RCC 7860 (cell line): ENCODE measurements around the gene TRIM44.

Experiments used
- DNase-seq: peaks from one replicate; pipeline ENCODE4 v3.0.0-alpha.2; 2015; ENCODE audit warnings: low spot score
- FAIRE-seq: peaks from 2 replicates; lab custom pipeline; 2012; peaks lifted over from hg19 to GRCh38; lab: Jason Lieb, UNC

Gene TRIM44

DNA sequence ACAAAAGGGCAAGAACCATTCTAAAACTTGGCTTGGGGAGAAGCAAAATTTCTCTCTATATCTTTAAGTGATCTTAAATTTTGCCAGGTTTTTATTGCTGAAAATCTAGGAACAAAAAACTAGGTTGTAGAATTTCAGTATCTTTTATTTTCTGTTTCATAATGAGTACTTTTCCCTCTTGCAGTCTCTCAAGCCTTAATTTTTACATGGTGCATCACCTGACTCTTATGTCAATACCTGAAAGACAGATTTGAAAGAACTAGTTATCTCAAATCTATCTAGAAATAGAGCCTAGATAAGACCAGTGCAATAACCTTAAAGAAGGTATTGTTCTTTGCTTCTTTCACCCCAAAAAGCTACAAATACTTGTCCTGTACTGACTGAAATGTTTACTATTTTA is 122.1 kb downstream of the TRIM44 start:
- DNase-seq, result no peak
- no peak for FAIRE-seq

DNA sequence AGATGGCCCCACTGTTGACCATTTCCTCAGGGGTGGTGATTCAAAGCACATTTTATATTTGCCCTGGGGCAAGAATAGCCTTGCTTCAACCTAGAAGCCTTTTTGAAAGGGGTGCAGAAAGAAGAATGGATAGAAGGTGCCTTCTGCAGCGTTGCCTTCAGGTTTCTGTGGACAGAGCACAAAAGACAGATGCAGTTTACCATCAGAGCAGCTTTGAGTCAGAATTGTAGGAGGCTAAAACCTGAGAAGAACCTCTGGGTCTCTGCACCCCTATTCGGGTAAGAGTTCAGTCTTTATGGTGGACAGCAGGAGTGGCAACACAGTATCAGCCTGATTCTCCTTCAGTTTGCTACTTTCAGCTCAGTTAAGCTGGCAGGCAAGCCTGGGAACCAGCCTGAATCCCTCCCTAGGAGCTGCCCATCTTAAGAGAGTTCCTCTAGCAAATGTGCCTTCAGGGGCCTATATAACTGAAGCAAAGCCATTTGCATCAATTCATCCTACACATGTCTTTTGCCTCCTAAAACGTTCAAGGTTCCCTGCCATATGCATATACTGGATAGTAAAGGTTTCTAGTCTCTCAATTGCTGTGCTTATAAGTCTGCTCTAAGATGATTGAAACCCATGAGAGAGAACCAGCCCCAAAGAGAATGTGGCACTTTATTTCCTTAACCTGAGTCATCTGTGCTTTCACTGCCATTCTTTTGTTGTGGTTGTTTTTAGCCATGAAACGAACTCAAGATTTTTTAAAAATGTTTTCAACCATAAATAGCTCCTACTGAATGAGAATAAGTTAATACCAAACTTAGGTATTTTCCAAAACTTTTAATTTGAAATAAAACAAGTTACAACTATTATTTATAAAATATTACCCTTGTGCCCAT is 123.0 kb downstream of the TRIM44 start:
- DNase-seq, result no peak

DNA sequence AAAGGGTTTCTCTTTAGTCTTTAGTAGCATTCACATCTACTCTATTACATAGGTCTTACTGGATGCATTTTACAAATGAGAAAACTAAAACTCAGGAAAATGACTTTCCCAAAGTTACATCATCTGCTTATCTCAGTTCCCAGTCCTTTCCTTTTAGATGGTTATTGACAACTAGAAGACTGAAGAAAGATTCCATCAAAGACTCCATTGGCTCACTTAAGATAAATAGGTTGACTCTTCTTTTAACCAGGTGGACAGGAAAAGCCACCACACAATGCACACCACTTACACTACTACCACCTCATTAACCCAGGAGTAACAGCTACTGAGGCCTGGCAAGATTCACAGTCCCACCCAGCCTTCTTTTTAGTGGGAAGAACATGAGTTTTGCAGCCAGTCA is 123.6 kb downstream of the TRIM44 start:
- no peak for DNase-seq
- FAIRE-seq, result no peak

More for the DNA sequence above, 123.0 kb downstream of the TRIM44 start:
- FAIRE-seq, result no peak

DNA sequence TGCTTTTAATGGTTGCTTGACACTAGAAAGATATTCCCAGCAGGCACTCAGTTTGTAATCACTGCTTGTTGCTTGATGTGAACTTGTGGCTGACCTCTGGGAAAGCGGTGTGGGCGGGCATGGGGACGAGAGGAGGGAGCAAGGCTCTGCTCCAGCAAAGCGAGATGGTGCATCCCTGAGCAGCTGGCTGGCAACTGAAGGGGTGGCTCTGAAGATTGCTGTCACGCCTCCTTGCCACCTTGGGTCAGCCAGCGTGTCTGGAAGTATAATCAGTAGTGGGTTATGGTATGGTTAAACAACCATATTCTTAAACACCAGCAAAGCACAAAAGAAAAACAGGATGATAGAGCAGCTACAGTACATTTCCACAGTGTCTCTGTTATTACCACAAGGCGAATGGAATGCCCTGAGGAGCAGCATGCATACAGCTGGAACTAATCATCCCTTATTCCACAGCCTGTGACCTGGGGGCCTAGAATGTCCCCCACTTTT is 124.5 kb downstream of the TRIM44 start:
- DNase-seq, result no peak
- FAIRE-seq, result no peak

DNA sequence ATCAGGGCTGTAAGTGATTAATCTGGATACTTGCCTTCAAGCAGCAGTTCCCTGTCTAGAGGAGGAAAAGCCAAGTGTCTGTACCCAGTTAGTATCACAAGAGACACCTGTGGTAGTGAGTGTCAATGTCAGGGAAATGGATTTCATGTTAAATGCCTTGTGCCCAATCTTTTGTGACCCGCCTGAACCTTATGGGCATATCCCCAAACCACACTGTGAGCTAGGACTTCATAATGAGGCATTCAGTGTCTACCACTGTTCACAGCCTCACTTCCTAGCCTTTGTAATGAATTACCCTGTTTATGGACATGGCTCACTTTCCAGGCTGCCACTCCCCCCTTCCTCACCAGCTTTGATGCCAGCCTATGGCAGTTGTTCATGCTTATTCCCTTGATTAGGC is 125.1 kb downstream of the TRIM44 start:
- no peak for FAIRE-seq
- DNase-seq, result no peak

DNA sequence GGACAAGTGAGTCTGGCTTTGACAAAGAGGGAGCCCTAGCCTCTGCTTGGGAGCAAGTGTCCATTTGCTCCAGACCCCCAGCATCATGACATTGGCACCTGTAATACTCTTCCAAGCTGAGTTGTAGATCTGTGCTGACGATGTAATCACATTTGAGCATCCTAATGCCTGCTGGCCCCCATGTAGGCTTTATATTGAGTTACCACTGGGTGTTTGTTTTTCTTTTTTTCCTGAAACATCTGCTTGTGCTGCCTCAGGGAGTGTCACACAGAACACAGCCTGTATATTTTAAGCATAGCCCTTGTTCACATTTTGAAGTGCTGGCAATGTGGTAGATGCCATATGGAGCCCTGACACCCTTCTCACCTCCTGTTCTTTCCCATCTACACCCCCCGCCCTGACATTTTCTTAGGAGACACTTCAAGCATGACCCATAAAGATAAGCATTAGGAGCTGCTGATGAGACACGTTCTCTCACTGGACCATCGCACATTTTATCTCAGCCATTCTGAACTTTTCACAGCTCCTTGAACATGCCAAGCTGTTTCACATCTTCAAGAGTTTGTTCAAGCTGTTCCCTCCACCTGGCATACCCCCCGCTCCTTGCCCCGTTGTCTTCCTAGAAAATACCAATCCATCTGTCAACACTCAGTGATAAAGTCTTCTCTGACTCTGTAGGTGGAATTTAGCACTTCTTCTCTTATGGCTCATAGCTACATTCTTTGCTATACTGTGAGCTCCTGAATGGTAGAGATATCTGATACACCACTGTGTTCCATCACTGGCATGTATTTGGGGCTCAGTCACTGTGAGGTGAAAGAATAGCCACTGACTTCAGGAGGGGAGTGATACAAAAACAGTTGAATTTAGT is 128.7 kb downstream of the TRIM44 start:
- DNase-seq (no peak), FAIRE-seq (no peak)

DNA sequence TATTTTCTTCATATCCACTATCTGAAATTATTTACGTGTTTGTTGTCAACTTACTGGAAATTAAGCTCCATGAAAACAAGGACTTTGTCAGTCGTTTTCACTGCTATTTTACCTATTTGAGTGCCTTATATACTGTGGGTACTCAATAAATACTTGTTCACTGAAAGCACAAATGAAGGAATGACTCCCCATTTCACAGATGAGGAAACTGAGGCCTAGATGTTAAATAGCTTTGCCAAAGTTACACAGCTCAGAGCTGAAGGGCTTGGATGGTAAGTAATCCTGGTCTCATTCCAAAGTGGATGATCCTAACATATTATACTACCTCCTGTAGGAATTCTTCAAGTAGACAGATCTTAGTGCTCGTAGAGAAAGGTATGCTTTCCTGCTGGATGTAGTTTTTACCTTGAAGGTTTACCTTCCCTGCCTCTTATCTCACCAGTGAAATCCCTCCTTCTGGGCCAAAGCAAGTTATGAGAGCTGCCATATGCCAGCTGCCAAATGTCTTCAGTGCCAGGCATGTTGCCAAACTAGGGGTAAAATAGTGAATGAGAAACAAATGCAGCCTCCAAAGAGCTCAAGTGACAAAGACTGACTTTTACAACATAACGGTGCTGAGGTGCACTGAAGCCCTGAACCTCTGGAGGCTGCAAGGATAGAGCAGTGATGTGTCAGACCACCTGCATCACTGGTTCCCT is 129.7 kb downstream of the TRIM44 start:
- no peak for FAIRE-seq
- no peak for DNase-seq

DNA sequence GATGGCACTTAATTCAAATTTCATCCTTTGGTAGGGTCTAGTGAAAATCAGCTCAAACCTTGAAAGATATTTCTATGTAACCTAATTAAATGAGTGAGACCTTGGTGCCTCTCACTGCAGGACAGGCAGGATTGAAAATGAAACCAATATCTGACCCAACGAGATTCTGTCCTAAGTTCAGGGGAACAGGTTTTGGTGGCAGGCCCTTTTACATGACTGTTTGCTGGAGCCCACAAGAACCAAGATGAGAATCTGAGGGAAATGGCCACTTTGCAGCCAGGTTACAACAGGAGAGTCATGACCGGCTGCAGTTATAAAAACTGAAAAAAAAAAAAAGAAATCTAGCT is 130.2 kb downstream of the TRIM44 start:
- DNase-seq (no peak), FAIRE-seq (no peak)

DNA sequence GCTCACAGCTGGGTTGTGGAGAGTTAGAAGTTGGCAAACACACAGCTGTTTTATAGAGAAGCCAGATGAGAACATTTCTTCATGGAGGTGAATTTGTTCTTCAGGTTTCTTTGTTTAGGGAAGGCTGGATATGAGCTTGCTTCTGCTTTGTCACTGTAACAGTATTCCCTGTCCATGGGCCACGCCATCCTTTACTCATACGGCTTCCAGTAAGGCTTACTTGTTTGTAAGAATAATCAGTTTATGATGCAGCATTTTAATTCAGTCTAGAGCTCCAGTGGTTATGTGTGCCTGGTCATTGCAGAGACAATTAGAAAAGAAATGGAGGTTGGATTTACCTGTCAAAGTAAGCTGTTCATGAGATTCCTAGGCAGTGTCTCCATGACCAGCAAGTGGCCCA is 131.8 kb downstream of the TRIM44 start:
- FAIRE-seq (no peak), DNase-seq (no peak)

DNA sequence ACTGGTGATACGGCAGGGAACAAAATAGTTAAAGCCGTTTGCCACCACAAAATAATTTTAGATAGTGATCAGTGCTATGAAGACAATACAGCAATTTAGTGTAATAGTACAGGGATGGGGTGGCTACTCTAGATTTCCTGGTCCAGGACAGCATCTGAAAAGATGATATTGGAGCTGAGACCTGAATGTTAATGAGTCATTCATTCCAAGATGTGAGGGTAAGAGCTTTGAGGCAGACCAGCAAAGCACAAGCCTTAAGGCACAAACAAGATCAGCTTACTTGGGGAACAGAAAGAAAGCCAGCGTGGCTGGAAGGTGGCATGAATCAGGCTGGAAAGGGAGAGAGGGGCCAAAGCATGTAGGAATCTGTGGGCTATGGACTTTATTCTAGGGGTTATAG is 132.3 kb downstream of the TRIM44 start:
- DNase-seq (peak; percentile 11), FAIRE-seq (no peak)

DNA sequence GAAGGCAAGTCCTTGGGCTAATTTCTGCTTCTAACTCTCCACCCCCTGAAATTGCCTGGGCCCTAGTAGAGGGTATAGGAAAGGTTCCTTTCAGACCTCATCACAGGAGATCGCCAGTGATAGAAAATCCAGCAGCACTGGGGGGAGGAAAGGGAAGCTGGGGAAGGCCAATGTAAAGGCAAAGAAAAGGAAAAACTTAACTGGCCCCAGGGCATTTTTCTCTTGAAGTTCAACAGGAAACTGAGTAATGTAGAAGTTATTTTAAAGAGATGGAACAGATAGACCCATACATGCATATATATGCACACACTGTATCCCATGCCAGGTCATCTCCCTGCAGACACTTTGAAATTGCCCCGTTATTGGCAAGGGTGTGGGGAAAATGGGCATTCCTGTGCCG is 134.0 kb downstream of the TRIM44 start:
- FAIRE-seq, result no peak
- peak; percentile 32 for DNase-seq

DNA sequence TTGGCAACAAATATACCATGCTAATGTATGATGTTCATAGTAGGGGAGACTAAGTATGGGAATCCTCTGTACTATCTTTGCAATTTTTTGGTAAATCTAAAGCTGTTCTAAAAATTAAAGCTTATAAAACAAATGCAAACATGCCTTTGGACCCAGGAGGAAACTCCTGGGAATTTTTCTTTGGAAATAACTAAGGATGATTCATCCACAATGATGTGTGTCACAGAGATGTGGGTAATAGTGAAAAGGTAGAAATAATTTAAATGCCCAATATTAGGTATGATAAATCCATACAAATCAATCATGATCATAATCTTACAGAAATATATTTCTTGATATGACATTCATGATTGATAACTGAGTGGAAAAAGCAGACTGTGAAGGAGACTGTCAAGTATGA is 135.8 kb downstream of the TRIM44 start:
- DNase-seq (no peak), FAIRE-seq (peak; percentile 32)

DNA sequence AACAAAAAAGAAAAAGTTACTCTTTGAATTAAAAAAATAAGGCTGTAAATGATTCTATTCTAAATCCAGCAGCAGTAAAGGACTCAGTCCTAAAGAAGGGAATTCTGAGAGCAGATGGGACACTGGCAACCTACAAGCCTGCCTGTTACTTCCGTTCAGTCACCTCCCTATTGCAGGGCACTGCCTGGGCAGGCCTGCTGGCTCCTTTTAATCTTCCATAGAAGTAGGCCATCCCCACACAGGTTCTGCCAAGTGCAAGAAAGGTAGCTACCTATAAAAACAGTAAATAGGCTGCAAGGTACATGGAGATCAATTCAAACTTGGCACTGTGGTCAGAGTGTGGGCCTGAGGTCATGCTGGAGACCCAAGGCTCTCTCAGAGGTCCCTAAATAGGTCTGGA is 136.4 kb downstream of the TRIM44 start:
- DNase-seq (no peak), FAIRE-seq (no peak)

DNA sequence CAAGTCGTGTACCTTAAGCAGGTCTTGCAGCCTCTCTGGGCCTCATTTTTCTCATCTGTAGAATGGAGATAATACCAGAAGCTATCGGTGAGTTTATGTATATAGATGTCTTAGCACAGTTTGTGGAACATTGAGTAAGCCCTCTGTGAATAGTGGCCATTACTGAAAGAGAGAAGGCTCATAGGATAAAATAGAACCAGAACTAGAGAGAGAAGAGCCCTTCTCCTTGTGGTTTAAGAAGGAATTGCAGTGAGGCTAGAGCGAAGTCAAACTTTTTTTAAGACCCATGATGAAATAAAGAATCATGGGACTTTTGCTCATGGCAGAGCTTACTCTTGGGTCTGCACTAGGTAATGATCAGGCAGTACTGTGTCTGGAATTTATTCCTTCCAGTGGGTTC is 137.1 kb downstream of the TRIM44 start:
- no peak for FAIRE-seq

DNA sequence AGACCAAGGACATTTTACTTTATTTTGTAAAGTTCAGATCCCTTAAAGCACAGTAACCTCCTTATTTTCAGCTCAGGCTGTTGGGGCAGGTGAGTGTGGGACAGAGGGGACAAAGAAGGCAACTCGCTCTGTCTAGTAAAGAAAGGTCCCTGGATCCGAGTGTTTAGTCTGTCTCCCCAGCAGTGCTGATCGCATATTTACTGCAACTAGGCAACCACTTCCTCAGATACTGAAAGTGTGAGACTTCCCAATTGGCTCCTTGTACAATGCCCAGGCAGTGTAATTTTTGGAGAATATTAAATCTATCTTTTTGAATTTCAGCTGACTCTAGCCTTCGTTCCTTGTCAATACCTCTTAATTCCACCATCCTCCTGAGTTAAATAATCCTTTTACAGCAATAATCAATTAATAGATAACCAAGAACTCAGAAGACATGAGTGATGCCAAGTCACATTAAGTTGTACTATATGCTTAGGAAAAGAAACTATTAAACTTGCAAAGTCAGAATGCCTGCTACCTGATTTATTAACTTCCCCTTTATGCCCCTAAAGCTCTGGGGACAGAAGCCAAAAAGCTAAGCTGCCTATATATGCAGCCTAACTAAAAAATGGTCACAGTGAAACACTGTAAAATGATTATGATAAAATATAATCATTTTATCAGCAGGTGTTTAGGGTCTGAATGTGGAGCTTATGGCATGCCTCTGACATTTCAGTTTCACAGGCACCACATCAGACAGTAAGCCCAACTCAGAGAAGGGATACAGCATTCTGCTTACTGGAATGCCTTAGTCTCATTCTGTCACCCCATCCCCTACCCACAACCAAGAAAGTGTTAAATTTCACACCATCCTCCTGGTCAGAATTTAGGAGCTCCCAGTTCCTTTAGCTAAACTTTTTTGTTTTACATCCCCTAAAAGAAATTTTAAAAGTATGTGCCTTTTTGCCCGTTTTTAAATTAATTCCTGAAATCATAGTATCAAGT is 138.7 kb downstream of the TRIM44 start:
- FAIRE-seq (no peak), DNase-seq (no peak)

More for the DNA sequence above, 137.1 kb downstream of the TRIM44 start:
- DNase-seq, result no peak

DNA sequence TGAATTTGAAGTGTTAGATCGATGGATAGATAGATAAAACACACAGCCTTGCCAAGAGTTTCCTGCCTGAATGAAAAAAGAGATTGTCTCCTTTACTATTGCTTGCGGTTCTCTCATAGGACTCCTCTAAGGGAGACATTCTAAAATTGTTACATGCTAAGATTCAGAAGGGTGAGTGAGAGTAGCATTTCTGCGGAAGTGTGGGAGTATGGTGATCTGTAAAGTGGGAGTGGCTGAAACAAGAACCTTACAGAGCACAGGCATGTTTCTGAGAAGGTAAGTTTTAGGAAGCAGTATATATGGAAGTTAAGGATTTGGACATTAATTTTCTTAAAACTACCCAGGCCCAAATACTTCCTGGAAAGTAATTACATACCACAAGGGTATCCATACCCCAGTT is 139.6 kb downstream of the TRIM44 start:
- DNase-seq (no peak), FAIRE-seq (no peak)

DNA sequence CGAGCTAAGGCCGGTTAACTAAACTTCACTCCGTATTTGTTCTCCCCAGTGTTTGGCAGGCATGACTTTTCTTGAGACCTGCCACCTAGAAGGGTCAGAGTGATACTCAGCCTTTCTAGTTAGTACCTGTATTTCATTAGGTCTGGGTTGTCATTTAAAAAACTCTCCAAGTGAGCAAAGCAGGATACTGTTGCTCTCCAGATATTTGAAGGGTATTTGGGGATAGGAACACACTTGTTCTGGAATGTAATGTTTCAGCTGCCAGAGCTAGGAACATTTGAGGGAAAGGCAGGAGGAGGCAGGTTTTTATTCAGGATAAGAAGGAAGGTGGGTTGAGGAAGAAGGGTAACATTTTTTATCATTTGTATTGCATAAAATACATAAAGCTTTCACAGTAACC is 140.1 kb downstream of the TRIM44 start:
- FAIRE-seq, result no peak

DNA sequence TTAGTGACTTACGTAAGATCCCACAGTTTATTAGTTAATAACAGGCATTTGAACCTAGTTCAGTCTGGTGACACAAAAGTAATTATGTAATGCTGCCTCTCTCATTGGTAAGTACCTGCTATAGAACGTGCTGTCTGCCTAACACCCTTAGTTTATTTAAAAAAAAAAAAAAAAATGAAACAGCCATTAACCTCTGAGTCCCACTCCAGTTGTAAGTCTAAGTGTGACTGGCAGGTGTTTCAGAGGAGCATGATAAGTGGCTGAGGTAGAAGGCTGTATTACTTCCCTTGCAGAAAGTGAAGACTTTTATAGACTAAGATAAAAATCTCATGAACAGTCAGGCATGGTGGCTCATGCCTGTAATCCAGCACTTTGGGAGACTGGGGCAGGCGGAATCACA is 140.5 kb downstream of the TRIM44 start:
- DNase-seq, result no peak
- FAIRE-seq, result no peak

More for the DNA sequence above, 140.1 kb downstream of the TRIM44 start:
- no peak for DNase-seq

DNA sequence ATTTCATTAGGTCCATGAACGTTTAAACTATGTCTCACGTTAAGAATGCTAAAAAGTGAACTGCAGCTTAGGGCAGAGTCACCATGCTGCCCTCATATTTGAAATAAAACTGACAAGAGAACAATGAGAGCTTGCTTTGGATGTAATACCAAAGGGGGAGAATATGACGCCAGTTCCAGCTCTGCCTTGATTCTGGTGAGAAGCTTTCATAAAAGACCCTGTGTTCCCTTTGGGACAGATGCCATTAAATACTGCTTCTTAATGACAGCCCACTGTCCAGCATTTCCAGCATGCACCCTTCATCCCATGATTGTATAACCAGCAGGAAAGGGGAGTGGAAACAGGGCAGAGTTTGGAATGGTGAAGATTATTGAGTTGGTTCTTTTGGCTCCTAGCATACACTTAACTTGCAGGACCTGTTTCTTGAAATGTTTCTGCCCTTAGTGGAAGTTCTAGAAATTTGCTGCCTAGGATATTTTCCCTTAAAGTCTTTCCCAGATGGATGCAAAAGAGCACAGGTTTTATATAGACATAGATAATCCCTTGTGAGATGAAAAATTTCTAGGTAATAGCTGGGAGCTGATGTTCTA is 142.0 kb downstream of the TRIM44 start:
- DNase-seq (no peak), FAIRE-seq (no peak)

DNA sequence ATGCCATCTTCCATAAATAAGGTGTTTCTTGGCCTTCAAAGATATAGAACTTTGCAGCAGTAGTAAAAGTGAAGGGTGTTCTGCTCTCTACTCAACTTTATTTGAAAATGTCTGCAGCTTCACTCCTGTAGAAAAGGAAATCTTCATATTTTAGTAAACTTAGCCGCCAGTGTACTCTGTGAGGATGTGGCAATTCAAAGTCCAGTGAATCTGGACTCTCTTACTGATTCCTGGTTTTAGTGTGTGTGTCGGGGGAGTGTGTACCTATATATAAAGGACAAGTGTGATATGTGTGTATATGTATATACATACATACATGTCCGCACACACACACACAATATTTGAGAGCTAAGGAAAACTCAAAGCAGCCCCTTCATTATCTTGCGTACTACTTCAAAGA is 147.0 kb downstream of the TRIM44 start:
- DNase-seq, result no peak
- FAIRE-seq, result no peak
